WTC11 (cell line): ENCODE data around the gene PPP1R18.

Experiments used
- ATF1 ChIP-seq: sonication (generic); formaldehyde crosslinking; IDR thresholded peaks from 2 replicates; pipeline ENCODE4 v1.8.1; 2023; ENCODE audit warnings: mild to moderate bottlenecking, moderate library complexity, missing genetic modification reagents
- KAT7 ChIP-seq: sonication (generic); formaldehyde crosslinking; IDR thresholded peaks from 2 replicates; pipeline ENCODE4 v1.8.1; 2023; ENCODE audit warnings: missing genetic modification reagents, mild to moderate bottlenecking, borderline replicate concordance
- MXD4 ChIP-seq: fragments of 250-450 bp; sonication (Bioruptor Pico); IDR thresholded peaks from 2 replicates; pipeline ENCODE4 v1.8.0; 2021; ENCODE audit warnings: mild to moderate bottlenecking, moderate library complexity, borderline replicate concordance
- OVOL2 ChIP-seq: fragments of 250-450 bp; sonication (Bioruptor Pico); IDR thresholded peaks from 2 replicates; pipeline ENCODE4 v1.9.0; 2021; ENCODE audit warnings: mild to moderate bottlenecking, borderline replicate concordance
- ZNF121 ChIP-seq: sonication (generic); formaldehyde crosslinking; IDR thresholded peaks from 2 replicates; pipeline ENCODE4 v1.8.0; 2023; ENCODE audit warnings: missing genetic modification reagents
- TF ChIP-seq, protein P1 (sequence below): fragments of 200-600 bp; IDR thresholded peaks from 2 replicates; pipeline ENCODE4 v1.8.0; 2022; ENCODE audit warnings: antibody characterized with exemption
- TF ChIP-seq, protein P2 (sequence below): sonication (generic); formaldehyde crosslinking; IDR thresholded peaks from 2 replicates; pipeline ENCODE4 v1.8.0; 2022; ENCODE audit warnings: mild to moderate bottlenecking, missing genetic modification reagents

DNA sequence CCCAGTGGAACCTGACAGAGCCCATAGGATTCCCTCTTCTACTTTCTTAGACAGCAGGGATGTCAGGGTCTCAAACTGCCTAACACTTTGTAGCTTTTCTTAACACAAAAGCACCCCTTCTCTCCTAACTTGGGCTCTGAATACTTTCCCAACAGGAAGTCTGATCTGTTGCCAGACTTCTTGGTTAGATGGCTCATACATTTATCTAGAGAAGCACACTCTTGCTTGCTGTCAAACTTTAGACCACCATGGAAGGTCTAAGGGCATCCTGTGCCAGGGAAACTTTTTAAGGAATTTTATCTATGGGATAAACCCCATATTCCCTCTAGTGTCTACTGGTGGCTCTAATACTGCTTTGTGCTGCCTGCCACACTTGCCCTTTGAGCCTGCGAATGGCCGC, 42.8 kb downstream of the PPP1R18 start:
- TF ChIP-seq, protein P1, sequence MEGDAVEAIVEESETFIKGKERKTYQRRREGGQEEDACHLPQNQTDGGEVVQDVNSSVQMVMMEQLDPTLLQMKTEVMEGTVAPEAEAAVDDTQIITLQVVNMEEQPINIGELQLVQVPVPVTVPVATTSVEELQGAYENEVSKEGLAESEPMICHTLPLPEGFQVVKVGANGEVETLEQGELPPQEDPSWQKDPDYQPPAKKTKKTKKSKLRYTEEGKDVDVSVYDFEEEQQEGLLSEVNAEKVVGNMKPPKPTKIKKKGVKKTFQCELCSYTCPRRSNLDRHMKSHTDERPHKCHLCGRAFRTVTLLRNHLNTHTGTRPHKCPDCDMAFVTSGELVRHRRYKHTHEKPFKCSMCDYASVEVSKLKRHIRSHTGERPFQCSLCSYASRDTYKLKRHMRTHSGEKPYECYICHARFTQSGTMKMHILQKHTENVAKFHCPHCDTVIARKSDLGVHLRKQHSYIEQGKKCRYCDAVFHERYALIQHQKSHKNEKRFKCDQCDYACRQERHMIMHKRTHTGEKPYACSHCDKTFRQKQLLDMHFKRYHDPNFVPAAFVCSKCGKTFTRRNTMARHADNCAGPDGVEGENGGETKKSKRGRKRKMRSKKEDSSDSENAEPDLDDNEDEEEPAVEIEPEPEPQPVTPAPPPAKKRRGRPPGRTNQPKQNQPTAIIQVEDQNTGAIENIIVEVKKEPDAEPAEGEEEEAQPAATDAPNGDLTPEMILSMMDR: no peak
- TF ChIP-seq, protein P2, sequence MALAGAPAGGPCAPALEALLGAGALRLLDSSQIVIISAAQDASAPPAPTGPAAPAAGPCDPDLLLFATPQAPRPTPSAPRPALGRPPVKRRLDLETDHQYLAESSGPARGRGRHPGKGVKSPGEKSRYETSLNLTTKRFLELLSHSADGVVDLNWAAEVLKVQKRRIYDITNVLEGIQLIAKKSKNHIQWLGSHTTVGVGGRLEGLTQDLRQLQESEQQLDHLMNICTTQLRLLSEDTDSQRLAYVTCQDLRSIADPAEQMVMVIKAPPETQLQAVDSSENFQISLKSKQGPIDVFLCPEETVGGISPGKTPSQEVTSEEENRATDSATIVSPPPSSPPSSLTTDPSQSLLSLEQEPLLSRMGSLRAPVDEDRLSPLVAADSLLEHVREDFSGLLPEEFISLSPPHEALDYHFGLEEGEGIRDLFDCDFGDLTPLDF (CRISPR knock-in tag): no peak
- TF ChIP-seq MXD4 (CRISPR knock-in tag): no peak
- no peak for TF ChIP-seq ATF1
- no peak for TF ChIP-seq ZNF121 (CRISPR knock-in tag)
- no peak for TF ChIP-seq OVOL2 (CRISPR knock-in tag)
- TF ChIP-seq KAT7 (CRISPR knock-in tag): no peak
